Hematopoietic multipotent progenitor cell (in vitro differentiated cells): ENCODE results near the gene MORC2. TPM values are rescaled to one million over a fixed set of nuclear protein-coding genes. Genes with fewer than 3 reads are reported as not detected.

ENCODE experiments used
- DNase-seq, 3 donors: peaks; one replicate each; pipeline ENCODE4 v3.0.0-alpha.2; 2011 to 2015; ENCODE audit warnings: low read depth in 2 of 3, low spot score in 2 of 3
- total RNA-seq: library from RNA; depleted of rRNA; stranded (reverse); fragments of >200 nt; gene quantifications from one replicate; pipeline ENCODE4 v1.2.3, GENCODE V29; 2012

MORC2 gene
- 15.3 TPM for total RNA-seq

DNA sequence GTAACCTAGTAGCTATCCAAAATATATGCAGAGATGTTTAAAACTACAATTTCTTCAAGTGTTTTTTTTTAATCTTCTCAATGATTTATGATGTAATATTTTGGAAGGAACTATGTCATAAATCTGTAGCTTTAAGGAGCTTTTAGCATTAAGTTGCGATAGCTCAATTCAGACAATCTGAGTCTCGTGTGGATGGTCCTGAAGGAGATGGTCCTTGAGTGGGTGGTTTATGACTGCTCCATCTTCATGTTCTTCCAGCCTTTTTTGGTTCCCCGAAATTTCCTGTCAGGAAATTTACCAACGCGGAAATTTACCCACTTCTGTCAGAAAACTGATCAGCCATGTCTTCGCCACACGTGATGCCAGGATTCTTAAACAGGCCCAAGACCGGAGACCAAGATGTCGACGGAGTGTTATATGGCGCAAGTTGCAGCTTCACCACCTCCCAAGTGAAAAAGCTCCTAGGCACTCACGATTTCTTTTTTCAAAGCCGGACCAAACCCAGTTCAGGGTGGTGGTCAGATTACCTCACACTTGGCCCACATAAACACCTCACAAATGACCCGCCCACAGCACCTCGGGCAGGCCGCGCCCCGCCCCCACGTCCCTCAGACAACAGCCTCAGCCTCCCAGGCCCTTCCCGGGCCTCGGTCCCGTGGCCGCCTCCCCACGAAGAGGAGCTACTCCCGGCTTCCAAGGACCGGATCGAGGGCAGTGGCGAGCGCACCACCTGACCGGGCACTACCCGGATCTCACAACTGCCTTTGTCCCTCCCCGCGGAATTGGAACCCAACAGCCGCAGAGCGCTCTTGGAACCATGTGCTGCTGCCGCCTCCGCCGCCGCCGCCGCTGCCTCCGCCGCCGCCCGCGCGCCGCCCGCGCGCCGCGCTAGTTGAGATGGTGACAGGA lies at the start of gene MORC2:
TSS of gene MORC2 (minus strand) at position 760 of the 909 bp plus-strand sequence. CDS start 885 bp downstream, outside the sequence.
- DNase-seq, result no peak

- no peak for DNase-seq
These were observed 37.0 kb upstream of the MORC2 start for GRCh38 chr22:31005535-31005934.

DNA sequence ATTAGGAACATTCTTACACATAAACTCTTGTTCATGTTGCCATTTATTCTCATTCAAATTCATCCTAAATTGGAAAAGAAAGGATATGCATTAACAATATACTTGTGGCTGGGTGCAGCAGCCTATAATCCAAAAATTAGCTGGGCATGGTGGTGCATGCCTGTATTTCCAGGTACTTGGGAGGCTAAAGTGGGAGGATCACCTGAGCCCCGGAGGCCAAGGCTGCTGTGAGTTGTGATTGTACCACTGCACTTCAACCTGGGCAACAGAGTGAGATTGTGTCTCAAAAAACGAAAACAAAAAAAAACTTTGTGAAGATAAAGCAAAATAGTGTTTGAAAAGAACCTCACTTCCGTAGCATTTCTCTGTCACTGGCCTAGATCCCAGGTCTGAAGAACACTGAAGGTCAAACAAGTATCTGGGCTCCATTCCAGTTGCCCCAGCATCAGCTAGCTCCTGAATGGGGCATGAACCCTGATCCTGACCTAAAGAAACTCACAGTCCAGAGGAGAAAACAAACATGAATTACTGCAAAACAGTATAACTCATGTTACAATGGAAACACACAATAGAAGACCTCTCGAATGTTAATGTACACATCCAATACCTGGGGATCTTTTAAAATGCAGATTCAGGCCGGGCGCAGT lies 32.7 kb upstream of the MORC2 start:
- no peak for DNase-seq

DNA sequence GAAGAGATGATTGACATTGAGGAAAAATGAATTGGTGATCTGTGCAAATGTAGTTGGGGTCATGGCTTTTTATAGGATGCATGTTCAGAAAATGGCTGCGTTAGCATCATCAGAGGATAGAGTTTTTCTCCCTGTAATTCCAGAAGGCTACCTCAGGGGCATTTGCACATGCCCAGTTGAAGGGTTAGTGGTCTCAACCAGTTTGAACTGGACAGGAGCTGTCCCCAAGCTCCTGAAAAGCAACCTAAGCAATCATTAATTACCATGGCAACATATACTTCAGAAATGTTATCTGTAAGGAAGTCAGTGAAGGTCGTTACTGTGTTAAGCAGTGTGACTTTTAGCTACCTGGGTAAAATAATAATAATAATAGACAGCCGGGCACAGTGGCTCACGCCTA lies 29.8 kb upstream of the MORC2 start:
- no peak for DNase-seq

DNA sequence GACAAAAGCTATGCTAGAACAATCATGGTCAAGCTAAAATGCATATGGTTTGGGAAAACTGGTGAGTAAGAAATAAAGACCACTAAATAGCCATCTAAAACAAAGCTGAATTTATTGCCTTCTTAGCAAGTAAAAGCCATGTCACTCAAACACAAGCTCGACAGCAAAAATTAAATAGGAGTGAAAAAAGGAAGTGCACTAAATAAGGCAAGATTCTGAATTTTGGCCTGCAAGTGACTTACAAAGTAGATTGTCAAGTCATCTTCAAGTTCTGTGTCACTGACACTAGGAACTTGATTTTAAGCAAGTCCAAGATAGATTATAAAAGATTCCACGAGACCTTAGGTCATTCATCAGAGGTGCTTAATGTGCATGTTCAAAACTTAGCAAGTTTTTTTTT lies 27.9 kb upstream of the MORC2 start:
- DNase-seq, result no peak

DNA sequence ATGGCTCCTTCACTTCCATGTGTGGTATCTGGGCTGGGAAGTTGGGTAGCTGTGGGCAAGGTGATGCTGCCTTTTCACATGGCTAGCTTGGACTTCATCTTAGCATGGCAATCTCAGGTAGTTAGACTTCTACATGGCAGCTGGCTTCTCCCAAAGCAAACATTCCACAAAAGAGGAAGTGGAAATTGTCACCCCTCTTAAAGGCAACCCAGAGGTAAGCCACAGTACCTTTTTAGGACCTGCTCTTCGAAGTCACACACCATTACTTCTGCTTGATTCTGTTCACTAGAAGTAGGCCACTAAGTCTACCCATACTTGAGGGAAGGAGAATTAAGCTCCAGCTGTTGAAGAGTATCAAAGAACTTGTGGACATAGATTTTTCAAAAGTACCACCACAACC lies 26.4 kb upstream of the MORC2 start:
- no peak for DNase-seq

DNA sequence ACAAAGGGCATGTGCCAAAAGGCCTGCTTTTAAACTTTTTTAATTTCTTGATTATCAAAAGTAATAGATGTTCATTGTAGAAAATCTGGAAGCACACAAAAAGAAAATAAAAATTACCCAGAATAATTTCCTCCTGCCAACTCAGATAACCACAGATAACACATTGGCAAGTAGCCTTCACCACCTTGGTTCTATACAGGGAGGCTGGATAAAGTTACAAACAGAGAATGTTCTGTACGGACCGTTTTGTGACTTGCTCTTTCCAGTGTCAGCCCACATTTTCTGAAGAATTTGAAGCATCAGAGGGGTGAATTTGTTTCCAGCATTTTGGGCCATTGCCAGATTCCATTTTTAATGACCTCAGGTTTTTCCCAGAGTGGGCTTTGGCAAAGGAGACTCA lies 24.0 kb upstream of the MORC2 start:
- DNase-seq, result no peak

- no peak for DNase-seq
These were observed 22.1 kb upstream of the MORC2 start for GRCh38 chr22:30990690-30991089.

DNA sequence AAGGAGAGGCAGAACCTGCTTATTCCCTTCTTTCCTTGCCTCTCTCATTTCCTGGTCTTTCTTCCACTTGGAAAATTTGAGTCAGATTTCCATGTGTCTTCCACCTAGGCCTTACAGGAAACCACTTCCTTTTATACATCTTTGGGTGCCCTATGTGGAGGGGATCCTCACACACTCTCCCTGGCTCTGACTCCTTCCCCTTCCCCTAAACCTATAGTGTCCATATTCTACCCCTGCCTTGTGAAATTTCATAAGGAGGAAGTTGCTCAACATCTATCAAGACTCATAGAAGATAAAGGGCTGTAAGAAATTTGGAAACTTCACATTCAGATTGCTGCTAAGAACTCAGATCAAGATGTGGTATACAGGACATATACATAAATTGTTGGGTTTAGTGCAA lies 20.9 kb upstream of the MORC2 start:
- DNase-seq, result no peak

- no peak for DNase-seq
These were observed 17.1 kb upstream of the MORC2 start for GRCh38 chr22:30985561-30986208.

DNA sequence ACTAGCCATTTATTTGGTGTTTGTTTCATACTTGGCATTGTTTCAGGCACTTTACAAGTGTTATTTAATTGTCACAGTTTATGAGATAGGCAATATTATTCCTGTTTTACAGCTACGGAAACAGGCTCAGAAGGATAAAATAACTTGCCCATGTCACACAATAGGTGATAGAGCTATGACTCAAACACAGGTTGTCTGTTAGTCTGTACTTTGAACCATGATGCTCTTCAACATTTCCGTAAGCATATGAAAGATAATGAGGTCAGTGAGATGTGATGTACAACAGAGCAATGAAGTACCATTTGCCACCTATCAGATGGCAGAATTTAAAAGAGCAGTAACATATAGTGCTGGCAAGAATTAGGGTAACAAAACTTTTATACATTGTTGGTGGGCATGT lies 15.7 kb upstream of the MORC2 start:
- DNase-seq, result no peak

GRCh38 chr22:30982512-30982911 lies 13.9 kb upstream of the MORC2 start:
- DNase-seq, result no peak

DNA sequence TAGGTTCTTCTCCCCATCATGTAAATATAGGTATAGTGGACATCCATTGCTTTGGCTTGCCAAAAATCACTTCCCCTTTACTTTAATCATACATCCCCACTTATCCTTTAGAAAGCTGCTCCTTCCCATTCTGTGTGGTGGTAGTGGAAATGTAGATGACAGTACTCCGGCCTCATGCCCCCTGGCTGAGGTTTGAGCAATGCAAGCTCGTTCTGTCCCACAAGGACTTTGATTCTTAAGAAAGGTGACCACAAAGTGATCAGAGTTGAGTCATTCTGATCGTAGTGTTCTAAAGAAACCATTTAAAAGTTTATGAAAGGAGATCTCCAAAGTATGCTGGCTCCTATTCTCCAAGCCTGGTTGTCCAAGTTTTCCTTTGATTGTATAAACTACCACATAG lies 11.4 kb upstream of the MORC2 start:
- no peak for DNase-seq

- peak in 1 of 3 donors; percentile 12 for DNase-seq
These were observed 9.9 kb upstream of the MORC2 start for GRCh38 chr22:30978304-30978962.

DNA sequence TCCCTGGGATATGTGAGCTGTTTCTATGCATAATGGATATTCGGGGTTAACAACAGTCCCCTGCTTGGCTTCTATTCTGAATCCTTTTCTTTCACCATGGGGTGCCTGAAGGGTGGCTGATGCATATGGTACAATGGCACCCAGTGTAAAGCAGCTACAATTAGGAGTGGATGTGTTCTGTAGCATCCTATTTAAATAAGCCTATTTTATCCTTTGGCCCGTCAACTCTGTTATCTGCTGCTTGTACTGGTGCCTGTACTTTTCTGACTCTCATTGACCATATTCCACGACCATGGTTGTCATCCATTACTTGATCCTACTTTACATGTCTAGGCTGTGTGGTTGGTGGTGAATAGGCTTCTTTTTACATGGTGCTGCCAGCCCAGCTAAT lies 1.8 kb upstream of the MORC2 start:
- DNase-seq, result no peak

DNA sequence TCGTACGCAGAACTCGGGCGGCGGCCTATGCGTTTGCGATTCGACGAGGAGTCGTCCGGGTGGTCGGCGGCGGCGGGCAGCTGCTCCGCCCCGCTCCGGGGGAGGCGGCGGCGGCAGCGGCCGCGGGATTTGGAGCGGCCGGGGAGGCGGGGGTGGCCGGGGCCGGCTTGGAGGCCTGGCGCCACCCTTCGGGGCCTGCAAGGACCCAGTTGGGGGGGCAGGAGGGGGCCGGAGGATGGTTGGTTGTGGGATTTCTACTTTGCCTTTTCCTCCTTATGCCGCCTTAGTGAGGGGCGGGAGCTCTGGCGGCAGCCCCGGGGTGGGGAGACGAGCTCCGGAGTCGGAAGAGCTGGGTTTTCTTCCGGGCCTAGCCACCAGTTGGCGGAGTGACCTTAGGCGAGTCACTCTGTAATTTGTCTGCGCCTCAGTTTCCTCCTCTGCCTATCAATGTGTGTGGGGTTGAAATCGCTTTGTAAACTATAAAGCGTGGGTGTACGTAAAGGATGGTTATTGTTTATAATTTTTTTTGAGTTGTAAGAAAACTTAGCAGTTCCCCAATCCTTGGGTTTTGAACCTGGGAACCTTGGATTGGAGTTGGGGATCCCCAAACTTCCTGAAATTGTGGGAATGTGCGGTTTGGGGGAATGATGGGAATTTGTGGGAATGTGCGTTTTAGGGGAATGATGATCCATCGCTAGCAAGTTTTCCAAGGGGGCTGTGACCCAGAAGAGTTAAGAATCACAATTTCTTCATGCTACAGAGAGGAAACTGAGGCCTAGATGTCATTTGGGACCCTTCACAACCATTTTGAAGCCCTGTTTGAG lies 1.2 kb upstream of the MORC2 start:
- peak in 1 of 3 donors; percentile 68 for DNase-seq

DNA sequence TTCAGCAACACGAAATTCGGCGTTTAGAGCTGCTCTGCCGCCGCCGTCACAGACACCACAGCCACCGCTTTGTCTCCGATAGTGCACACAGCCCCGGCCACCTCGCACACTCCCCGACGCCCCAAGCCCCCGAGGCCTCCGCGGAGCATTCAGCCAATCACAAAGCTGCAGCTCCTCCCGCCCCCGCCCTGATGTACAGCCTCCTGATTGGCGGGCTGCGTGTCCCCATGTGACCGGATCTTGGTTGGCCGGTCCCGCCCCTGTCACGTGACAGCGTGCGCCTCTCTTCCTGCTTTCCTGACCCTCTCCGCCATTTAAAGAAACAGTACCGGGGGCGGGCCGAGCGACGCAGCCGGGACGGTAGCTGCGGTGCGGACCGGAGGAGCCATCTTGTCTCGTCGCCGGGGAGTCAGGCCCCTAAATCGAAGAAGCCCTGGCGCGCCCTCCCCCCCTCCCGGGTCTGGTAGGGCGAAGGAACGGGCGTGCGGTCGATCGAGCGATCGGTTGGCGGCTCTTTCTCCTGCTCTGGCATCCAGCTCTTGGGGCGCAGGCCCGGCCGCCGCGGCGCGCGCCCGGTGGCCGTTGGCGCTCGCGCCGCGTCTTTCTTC lies 454 bp upstream of the MORC2 start, which contains the start of gene TUG1:
TSS of gene TUG1 (plus strand) at position 342 of the 608 bp plus-strand sequence.
- DNase-seq, result peak; percentile 89 to 99 (median 99)

DNA sequence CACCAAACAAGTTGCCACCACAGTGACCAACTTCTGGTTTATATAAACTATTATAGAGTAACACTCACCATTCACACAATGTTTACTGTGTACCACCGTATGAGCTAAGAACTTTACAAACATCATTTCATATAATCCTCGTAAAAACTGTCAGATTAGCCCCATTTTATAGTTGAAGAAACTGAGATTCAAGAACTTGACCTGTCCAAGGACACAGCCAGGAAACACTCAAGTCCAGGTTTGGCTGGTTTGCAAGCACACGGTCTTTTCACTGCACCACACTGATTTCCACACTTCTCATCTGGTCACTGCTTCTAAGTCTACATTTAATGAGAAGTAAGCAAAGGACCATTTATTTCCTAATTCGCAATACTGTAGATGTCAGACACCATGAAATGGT lies 3.7 kb downstream of the MORC2 start:
- no peak for DNase-seq

DNA sequence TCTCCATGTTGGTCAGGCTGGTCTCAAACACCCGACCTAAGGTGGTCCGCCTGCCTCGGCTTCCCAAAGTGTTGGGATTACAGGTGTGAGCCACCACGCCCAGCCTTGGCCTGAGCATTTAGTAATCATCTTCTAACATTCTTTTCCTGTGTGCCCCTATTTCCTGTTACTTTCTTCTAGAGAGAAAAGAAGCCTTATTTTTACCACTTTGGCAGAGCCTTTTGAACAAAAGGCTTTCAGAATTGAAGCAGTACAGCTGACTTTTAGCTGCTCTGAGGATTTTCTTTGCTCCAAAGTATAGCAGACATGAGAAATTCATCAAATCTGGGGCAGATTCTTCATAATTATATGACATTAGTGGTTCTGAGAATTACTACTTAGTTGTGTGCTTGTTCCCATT lies 13.4 kb downstream of the MORC2 start:
- no peak for DNase-seq

DNA sequence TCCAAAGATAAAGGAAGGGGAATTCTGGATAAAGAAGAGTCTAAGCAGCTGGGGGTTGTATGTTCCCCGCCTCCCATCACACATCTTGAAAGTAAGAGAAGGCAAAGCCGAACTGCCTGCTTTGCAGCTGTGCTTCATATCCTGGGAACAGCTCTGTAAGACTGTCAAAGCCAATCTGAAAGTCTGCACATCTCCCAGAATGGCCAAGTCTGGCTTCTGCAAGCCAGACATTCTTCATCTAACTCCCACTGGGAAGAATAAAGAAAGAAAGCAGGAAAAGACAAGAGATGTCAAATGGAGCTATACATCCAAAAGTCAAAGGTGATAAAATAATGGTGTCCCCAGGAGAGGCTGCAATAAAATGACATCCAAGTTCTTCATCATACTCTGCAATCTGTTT lies 15.4 kb downstream of the MORC2 start:
- DNase-seq, result no peak
